ENCODE measurements around the gene GPX1. TPM values are rescaled to one million over a fixed set of nuclear protein-coding genes. Genes with fewer than 3 reads are reported as not detected.
"Not testable (repeated sequence)": the region's sequence is repeated elsewhere in the genome, so short reads cannot be mapped to it uniquely, and the experiment has no call there.

GPX1 gene
- total and polyA plus RNA-seq, 9 donors = 28.1 to 207 (median 152) TPM

DNA sequence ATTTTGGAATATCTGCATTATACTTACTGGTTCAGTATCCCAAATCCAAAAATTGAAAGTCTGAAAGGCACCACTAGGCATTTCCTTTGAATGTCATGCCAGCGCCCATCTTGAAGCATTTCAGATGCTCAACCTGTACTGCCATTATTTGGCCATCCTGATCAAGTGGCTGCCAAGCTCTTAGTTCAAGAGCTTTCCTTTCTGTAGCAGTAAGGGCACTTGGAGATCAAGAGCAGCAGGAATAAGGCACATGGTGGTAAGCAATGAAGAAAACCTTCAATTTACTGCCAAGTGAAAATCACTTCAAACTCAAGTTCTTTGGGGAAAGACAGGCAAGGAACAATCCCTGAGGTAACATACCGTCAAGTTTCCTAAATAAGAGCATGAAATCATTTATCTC lies 43.6 kb upstream of the GPX1 start:
- no peak for DNase-seq
- Histone ChIP-seq H3K4me1 (ENCODE audit: insufficient read depth) (peaks cover 13% of the 10 kb centered on the region), H3K27me3 (no peaks in the 10 kb centered on the region), H3K9me3 (no peaks in the 10 kb centered on the region), H3K36me3 (no peaks in the 10 kb centered on the region), H3K4me3 (no peak overlapping the region), H3K27ac (no peak overlapping the region)
- WGBS, 3 donors = 81 to 83% (median 83%) methylated on average over 2 of the region's 2 CpGs
- intact Hi-C loops (cut with DNase I) = no loop called here
- TF ChIP-seq, protein P1, sequence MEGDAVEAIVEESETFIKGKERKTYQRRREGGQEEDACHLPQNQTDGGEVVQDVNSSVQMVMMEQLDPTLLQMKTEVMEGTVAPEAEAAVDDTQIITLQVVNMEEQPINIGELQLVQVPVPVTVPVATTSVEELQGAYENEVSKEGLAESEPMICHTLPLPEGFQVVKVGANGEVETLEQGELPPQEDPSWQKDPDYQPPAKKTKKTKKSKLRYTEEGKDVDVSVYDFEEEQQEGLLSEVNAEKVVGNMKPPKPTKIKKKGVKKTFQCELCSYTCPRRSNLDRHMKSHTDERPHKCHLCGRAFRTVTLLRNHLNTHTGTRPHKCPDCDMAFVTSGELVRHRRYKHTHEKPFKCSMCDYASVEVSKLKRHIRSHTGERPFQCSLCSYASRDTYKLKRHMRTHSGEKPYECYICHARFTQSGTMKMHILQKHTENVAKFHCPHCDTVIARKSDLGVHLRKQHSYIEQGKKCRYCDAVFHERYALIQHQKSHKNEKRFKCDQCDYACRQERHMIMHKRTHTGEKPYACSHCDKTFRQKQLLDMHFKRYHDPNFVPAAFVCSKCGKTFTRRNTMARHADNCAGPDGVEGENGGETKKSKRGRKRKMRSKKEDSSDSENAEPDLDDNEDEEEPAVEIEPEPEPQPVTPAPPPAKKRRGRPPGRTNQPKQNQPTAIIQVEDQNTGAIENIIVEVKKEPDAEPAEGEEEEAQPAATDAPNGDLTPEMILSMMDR (IDR thresholded peaks at IDR 0.05) = no peak
- no peak for TF ChIP-seq POLR2A (IDR thresholded peaks at IDR 0.05)

GRCh38 chr3:49399461-49399860 lies 41.3 kb upstream of the GPX1 start:
- Histone ChIP-seq H3K27ac (no peak overlapping the region), H3K4me3 (no peak overlapping the region), H3K4me1 (ENCODE audit: insufficient read depth) (peaks cover 7% of the 10 kb centered on the region), H3K9me3 (no peaks in the 10 kb centered on the region), H3K36me3 (no peaks in the 10 kb centered on the region), H3K27me3 (no peaks in the 10 kb centered on the region)
- WGBS, 3 donors = 87 to 95% (median 94%) methylated on average over 3 of the region's 3 CpGs
- DNase-seq = peak in 1 of 5 donors; percentile 7
- intact Hi-C loops (cut with DNase I) = no loop called here
- no peak for TF ChIP-seq EP300 (IDR thresholded peaks at IDR 0.05)
- TF ChIP-seq, protein P1 (IDR thresholded peaks at IDR 0.05) = no peak
- no peak for TF ChIP-seq POLR2A (IDR thresholded peaks at IDR 0.05)

- 47 to 55% (median 49%) methylated on average over 4 of the region's 4 CpGs for WGBS, 3 donors
- no peak for DNase-seq
- Histone ChIP-seq H3K36me3 (no peaks in the 10 kb centered on the region), H3K4me1 (ENCODE audit: insufficient read depth) (peaks cover 8% of the 10 kb centered on the region), H3K27me3 (no peaks in the 10 kb centered on the region), H3K27ac (no peak overlapping the region), H3K9me3 (no peaks in the 10 kb centered on the region), H3K4me3 (no peak overlapping the region)
- TF ChIP-seq POLR2A (IDR thresholded peaks at IDR 0.05) (no peak), EP300 (IDR thresholded peaks at IDR 0.05) (no peak)
- TF ChIP-seq, protein P1 (IDR thresholded peaks at IDR 0.05) = no peak
- intact Hi-C loops (cut with DNase I) = no loop called here
Measured at GRCh38 chr3:49397470-49397869, 39.3 kb upstream of the GPX1 start.

GRCh38 chr3:49391310-49391709 lies 33.2 kb upstream of the GPX1 start:
- H3K27me3 ChIP-seq; H3K4me3 ChIP-seq; H3K36me3 ChIP-seq; DNase-seq; H3K4me1 ChIP-seq (ENCODE audit: insufficient read depth); intact Hi-C loops (cut with DNase I); H3K9me3 ChIP-seq; H3K27ac ChIP-seq: not testable (repeated sequence)
- WGBS, 3 donors = 81 to 87% (median 84%) methylated on average over 10 of the region's 10 CpGs

- Histone ChIP-seq H3K27ac (no peak overlapping the region), H3K36me3 (no peaks in the 10 kb centered on the region), H3K27me3 (no peaks in the 10 kb centered on the region), H3K4me1 (ENCODE audit: insufficient read depth) (peaks cover 5% of the 10 kb centered on the region), H3K4me3 (no peak overlapping the region), H3K9me3 (no peaks in the 10 kb centered on the region)
- intact Hi-C loops (cut with DNase I) = no loop called here
- DNase-seq = no peak
- WGBS, 3 donors = 95 to 98% (median 96%) methylated on average over 6 of the region's 6 CpGs
- TF ChIP-seq EP300 (IDR thresholded peaks at IDR 0.05) (no peak), POLR2A (IDR thresholded peaks at IDR 0.05) (no peak)
- TF ChIP-seq, protein P1 (IDR thresholded peaks at IDR 0.05) = no peak
Measured at GRCh38 chr3:49389297-49389696, 31.1 kb upstream of the GPX1 start.
